Inflammatory macrophage treated with lipopolysaccharide for 1 hour (primary cell): Measurements from ENCODE around the gene INTS11.
"Not testable (repeated sequence)": the region's sequence is repeated elsewhere in the genome, so short reads cannot be mapped to it uniquely, and the experiment has no call there.

ENCODE experiments used
- DNase-seq, 2 donors: peaks; one replicate each; pipeline ENCODE4 v3.0.0-alpha.2; 2020 to 2022

Gene INTS11

DNA sequence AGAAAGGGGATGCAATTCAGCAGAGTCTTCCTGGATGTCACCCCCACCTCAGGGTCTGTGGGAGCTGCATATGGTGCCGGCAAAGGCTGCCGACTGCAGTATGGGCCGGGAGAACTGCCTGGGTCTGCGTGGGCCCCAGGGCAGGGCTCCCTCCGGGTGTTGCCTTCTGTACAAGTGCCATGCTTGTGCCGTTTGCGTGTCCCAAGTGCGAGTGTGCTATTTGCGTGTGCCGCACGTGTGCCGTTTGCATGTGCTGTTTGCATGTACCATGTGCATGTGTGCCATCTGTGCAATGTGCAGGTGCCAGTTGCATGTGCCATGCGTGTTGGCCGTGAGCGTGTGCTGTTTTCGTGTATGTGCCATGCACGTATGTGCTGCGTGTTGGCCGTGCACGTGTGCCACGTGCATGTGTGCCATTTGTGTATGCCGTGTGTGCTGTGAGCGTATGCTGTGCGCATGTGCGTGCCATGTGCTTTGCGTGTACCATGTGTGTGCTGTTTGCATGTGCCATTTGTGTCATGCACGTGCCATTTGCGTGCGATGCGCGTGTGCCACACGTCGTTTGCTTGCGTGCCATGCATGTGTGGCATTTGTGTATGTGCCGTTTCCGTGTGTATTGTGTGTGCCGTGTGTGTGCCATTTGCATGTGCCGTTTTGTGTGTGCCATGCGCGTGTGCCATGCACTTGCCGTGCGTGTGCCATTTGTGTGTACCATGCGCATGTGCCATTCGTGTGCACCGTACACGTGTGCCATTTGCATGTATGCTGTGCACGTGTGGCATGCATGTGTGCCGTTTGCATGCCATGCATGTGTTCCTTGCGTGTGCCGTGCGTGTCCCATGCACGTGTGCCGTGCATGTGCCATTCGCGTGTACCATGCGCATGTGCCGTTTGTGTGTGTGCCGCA is 5.1 kb upstream of the INTS11 start:
- DNase-seq, result no peak

DNA sequence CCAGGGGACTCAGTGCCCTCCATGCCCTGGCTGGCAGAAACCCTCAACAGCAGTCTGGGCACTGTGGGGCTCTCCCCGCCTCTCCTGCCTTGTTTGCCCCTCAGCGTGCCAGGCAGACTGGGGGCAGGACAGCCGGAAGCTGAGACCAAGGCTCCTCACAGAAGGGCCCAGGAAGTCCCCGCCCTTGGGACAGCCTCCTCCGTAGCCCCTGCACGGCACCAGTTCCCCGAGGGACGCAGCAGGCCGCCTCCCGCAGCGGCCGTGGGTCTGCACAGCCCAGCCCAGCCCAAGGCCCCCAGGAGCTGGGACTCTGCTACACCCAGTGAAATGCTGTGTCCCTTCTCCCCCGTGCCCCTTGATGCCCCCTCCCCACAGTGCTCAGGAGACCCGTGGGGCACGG is 3.8 kb upstream of the INTS11 start:
- DNase-seq, result no peak

DNA sequence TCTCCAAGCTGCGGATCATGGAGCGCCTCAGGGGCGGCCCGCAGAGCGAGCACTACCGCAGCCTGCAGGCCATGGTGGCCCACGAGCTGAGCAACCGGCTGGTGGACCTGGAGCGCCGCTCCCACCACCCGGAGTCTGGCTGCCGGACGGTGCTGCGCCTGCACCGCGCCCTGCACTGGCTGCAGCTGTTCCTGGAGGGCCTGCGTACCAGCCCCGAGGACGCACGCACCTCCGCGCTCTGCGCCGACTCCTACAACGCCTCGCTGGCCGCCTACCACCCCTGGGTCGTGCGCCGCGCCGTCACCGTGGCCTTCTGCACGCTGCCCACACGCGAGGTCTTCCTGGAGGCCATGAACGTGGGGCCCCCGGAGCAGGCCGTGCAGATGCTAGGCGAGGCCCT is 2.8 kb upstream of the INTS11 start:
- DNase-seq, result no peak

DNA sequence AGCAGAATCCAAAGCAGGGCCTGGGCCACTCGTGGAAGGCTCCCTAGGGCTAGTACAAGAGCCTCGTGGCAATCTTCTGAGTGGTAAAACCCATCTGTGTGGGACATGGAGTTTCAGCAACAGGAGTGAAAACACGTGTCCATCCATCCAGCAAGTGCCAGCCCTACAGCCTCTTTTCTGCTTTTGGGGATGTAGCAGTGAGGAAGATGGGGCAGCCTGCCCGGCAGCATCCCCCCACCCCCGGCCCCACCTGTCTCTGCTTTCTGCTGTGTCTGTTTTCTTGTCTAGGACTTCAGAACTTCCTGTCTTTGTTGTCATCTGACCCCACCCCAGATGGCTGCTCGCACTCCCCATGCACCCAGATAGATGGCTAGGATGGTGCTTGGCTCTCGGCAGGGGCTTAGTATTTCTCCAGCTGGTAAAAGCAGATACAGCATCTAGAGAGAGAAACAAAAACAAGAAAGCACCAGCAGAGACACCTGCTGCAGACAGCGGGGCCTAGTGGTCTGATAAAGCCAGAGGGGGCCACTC is 1.7 kb upstream of the INTS11 start:
- no peak for DNase-seq

DNA sequence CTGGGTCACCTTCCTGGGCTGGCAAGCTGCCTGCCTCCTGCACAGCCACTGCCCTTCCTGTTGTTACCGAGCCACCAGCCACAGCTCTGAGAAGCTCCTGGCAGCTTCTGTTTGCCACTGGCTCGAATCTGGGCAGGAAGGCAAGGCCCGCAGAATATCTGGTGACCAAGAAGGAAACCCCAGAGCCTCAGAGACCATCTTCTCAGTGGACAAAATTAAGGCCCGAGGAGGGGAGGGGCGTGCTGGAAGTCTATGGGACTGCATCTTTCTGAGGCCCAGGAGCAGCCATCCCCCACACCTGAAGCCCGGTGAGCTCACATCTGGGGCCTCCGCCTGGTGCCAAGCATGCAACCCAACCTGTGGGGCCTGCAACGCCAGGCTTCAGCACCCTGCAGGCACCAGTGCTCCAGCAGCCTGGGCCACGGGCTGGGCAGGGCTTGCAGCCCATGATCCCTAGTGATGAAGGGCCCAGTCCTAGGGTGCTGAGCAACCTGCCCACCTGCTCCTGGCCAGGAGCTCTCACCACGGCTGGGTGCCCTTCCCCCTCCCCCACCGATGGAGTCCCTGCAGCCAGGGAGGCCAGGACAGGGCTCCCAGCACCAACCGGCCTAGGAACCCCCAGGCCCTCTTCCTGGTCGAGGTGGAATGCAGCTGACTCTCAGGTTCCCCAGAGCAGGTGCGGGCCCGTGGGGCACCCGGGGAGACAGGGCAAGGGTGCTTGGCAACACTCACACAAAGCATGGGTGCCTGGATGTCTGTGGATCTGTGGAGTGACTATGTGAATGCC is 1.0 kb upstream of the INTS11 start:
- no peak for DNase-seq

DNA sequence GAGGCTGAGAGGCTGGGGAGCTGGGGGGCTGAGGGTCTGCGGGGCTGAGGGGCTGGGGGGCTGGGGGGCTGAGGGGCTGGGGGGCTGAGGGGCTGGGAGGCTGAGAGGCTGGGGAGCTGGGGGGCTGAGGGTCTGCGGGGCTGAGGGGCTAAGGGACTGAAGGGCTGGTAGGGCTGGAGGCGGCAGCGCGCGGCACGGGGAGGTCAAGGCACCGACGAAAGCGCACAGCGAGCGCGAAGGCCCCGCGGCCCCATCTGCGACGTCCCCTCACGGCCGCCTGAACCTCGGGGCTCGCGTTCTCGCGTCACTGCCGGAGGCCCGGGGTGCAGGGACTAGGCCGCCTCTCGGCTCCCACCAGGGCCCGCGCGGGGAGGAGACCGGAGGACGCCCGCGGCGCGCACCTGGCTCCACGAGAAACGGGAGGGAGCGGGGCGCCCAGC is 356 bp downstream of the INTS11 start:
- DNase-seq, result no peak

DNA sequence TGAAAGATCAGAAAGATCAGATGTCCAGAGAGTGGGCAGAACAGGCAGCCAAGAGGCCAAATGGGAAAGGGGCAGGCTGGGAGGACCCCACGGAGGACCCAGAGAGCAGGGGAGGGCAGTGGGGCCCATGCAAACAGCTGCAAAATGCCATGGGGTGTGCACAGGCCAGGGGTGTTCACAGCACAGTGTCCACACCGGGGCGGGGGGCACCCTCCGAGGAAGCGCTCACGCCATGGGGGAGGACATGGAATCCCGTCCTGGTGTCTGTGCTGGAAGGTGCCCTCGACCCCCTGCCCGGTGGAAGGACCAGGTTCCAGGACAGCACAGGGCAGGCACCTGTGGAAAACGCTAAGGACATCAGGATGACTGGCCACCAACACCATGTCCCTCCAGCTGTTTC is 1.5 kb downstream of the INTS11 start:
- DNase-seq, result no peak

DNA sequence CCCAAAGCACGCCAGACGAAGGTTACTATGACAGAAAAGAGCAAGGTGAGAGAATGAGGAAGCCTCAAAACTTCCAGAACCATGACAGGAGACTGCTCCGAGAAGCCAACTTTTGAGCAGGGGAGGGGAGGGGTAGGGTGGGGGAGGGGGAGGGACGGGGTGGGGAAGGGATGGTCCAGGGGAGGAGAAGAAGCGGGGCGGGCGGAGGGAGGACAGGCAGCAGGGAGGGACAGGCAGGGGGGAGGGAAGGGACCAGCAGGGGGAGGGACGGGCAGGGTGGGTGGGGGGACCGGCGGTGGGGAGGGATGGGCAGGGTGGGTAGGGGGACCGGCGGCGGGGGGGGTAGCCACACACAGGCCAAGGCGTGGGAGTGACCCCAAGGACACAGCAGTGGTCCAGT is 2.0 kb downstream of the INTS11 start:
- no peak for DNase-seq

DNA sequence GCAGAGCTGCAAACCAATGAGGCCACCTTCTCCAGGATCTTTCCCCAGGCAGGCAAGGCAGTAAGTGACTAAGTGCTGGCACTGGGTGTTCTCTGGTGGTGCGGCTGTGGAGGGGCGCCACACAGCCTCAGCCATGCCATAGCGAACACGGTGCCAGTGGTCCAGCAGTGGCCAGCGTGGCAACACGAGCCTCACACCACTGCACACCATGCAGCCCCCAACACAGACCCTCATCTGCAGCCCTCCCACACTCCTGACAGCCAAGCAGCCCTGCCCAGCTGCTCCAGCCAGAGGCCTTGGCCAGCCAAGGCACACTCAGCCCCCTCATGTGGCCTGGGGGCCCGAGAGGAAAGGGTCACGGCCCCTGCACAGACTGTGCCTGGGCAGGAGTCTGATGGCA is 3.0 kb downstream of the INTS11 start:
- DNase-seq, result no peak

DNA sequence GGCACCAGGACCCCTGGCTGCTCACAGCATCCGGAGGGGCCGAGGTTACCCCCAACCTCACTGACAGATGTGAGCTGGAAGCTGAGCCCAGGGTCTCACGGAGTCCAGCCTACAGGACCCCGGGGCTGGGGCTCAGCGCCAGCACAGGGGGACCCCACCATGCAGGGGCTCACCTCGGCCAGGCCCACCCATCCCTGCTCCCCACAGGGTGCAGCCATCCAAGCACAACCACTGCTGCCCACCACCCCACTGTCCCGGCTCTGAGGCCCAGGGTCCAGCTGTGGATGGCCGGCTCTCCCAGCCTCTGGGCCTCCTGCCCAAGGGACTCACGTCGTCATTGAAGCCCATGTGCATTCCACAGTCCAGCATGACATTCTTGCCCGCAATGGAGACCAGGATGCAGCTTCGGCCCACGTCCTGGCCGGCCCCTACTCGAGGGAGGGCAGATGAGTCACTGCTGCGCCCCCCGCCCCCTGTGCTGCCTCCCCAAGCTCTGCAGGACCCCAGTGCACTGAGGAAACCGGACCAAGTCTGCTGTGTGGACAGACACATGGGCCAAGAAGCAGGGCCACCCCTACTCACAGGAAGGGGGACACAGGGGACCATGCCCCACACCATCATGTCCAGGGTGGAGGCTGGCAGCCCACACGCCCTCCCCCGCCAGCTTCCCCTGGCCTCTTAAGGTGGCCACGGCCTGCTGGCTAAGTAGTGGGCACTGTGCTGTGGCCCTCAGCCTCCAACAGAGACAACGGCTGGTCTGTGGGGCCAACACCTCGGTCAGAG is 3.6 kb downstream of the INTS11 start:
- DNase-seq, result no peak

DNA sequence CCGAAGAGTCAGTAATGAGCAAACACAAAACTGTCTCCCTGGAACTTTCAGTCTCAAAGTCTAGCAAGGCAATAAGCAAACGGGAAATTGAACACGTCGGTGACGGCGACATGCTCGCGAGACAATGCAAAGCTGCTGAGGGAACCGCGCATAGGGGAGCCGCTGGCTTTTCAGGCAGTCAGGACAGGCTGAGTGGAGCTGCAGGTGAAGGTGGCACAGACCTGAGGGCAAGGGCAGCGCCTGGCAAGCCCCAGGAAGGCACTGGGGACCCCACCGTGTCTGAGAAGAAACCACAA is 4.9 kb downstream of the INTS11 start:
- no peak for DNase-seq

DNA sequence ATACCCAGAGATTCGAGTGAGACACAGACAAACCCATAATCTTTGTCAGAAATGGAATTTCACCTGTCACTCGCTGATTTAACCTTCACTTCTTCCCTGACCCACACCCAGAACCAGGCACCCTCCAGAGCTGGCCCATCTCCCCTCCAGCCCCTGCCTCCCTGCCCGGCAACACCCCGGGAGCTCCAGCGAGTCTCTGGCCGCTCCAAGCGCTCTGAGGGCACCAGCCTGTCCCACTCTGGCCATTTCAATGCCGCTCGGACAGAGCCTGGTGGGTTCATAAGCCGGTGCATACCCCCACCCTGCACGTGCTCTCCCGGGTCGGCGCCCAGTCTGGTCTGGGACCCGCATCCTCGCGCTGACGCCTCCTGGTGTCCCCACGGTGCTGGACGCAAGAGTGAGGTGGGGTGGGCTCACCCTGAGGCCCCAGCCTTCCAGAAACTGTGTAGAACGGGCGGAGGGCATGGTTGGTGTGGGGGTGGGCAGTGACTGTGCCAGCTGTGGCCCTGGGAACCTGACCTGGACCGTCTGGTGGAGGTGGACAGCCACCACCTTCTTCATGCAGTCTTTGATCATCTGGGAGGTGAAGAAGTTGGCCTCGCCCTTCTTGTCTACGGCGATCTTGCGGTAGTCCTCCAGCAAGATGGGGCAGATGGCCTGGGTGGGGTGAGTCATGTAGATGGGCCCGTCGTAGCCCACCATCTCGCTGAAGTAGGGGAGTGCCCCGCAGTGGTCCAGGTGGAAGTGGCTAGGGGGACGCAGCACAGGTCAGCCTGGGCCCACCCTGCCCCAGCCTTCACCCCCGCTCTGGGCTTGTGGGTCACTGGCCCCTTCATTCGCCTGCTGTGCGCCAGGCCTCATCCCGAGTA is 5.4 kb downstream of the INTS11 start:
- no peak for DNase-seq

DNA sequence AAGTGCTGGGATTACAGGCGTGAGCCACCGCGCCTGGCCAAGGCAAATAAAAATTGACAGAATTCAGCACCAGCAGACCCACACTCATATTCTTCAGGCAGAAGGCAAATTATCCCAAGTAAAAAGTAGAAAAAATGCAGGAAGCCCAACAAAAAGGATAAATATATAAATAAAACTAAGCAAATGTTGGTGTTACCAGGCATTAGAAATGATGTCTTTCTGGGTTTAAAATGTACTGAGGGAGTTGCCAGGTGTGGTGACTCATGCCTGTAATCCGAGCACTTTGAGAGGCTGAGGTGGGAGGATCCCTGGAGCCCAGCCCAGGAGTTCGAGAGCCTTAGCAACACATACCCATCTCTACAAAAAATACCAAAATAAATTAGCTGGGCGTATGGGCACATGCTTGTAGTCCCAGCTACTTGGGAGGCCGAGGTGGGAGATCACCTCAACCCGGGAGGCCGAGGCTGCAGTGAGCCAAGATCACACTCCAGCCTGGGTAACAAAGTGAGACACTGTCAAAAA is 6.3 kb downstream of the INTS11 start:
- DNase-seq, result no peak

DNA sequence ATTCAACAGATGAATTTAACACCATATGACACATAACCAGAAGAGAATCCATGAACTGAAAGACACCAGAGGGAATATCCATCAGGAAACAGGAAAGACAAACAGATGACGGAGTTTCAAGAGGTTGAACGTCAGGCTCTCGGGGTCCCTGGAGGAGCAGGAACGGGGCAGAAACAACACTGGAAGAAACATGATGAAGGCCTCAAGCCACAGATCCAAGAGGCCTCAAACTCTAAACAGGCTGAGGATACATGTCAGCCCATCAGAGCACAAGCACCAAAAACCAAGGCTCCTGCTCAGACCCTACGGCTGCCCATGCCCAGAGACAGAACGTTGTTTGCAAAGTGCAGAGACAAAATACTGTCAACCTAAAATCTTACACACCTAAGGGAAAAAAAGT is 7.0 kb downstream of the INTS11 start:
- no peak for DNase-seq

DNA sequence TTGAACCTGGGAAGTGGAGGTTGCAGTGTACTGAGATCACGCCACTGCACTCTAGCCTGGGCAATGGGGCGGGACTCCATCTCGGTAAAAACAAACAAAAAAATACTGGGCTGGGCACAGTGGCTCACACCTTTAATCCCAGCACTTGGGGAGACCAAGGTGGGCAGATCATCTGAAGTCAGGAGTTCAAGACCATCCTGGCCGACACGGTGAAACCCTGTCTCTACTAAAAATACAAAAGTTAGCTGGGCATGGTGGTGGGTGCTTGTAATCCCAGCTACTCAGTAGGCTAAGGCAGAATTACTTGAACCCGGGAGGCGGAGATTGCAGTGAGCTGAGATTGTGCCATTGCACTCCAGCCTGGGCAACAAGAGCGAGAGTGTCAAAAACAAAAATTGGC is 8.3 kb downstream of the INTS11 start:
- not testable (repeated sequence) for DNase-seq

DNA sequence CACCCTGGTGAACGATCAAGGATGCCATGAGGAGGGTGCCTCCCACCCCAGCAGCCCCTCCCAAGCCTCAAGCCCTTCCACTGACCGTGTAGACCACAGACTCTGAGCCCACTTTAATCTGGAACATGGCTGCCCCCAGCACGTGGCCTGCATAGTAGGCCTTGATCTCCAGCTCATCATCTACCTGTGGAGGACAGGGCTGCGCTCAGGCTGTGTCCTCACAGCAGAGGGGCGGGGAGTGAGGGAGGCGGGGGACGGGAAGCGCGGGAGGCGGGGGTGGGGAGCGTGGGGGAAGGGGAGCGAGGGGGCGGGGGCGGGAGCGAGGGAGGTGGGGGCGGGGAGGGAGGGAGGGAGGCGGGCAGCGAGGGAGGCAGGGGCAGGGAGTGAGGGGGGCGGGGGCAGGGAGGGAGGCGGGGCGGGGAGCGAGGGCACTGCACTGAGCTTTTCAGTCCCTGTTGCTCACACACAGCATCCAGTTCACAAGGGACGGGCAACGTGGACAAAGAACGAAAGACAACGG is 9.0 kb downstream of the INTS11 start:
- DNase-seq, result no peak

DNA sequence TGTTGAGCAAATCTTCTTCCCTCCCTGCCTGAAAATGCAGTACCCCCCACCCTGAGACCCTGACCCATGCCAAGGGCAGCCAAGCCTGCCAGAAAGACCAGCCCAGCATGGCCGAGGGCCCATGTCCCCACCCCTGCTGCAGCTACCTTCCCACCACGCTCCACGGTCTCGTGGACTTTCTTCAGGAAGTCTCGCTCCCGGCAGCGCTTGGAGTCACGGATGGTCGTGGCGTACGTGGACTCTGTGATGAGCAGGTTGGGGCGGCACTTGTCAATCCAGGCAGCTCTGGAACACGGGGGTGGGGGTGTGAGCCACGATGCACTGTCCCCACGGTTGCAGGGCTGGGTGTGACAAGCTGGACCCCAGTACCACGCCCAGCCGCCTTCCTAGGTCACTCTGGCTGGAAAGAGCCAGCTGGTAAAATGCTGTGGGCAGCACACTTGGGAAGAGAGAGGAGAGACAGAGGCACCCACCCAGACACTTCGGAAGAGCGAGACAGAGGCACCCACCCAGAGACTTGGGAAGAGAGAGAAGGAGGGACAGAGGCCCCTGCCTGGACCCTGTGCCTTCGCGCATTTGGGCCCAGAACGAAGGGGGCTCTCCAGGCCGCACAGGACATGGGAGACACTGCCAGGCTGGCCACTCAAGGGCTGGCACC is 9.7 kb downstream of the INTS11 start:
- no peak for DNase-seq

DNA sequence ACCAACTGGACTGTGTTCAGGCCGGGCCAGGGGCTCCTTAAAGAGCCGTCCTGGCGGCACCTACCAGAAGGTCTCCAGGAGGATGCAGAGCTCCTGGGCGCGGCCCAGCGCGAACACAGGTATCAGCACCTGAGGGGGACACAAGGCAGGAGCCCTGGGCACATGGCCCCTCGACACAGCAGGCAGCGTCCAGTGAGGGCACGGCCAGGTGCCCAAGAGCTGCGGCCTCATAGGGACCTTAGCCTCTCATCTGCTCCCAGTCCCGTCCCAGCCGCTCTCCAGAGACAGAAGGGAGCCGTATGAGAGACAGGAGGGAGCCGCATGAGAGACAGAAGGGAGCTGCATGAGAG is 10.2 kb downstream of the INTS11 start:
- DNase-seq, result no peak

DNA sequence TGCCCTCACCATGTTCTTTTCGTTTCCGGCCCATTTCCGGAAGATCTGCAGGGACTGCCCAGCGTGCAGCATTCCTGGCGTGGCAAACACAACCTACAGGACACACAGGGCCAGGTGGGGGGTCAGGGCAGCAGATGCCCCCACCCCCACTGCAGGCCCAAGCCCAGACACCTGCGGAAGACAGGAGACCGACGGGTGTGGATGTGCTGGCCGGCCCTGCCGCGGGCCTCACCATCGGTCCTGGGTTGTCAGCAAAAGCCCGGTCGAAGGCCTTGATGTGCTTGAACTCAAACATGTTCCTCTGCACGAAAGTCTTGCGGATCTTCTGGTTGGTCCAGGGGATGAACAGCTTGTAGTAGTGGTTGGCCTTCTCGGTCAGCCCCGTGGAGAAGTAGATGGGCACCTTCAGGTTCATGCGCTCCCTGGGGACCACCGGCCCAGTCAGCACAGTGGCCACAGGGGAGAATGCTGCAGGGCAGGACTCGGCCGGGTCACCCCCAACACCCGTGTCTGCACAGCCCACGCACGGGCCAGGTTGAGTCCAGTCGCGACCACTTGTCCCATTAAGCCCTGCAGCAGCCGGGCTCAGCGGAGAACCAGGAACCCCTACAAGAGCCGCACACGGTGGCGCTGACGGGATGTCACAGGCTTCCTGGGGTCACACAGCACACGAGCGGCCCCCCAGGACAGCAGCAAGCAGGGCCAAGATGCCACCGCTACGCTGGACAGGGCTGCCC is 10.8 kb downstream of the INTS11 start:
- DNase-seq, result no peak

DNA sequence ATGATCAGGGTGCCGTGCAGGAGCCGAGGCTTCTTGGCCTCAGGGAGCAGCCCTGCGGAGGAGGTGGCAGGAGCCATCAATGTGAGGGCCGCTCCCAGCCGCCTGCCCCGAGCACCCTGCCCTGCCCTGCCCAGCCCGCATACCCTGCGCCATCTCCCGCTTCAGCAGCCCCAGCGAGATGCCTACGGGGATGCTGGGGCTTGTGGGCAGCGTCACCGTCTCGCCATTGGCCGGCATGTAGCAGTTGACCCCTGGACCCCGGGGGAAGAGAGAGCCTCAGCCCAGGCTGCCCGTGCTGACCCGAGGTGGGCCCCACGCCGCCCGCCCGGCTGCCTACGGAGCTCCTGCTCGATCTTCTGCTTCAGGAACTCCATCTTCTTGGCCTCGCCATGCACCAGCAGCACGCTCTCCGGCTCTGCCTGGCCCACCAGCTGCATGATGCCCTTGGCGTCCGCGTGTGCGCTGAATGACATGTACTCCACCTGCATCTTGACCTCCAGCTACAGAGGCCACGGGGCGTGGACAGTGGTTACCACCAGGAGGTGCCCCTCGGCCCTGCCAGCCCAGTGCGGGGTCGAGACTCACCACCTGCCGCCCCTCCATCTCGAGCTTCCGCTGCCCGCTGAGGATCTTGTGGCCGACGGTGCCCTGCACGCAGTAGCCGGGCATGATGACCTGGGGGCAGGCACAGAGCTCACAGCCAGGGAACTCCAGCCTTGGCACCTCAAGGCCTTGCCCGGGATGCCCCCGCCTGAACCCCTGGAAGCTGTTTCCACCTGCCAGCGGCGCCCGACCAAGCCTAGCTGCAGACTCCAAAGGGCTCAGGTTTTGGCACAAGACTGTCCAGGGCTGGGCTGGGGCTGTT is 11.8 kb downstream of the INTS11 start:
- DNase-seq, result no peak
